Midbrain (tissue), 1 donor: ENCODE results near the gene ZGPAT.
"Not testable (repeated sequence)": the region's sequence is repeated elsewhere in the genome, so short reads cannot be mapped to it uniquely, and the experiment has no call there.

ENCODE experiments used
- DNase-seq: peaks from one replicate; lab custom pipeline; 2025; lab: John Stamatoyannopoulos, UW

Gene ZGPAT

DNA sequence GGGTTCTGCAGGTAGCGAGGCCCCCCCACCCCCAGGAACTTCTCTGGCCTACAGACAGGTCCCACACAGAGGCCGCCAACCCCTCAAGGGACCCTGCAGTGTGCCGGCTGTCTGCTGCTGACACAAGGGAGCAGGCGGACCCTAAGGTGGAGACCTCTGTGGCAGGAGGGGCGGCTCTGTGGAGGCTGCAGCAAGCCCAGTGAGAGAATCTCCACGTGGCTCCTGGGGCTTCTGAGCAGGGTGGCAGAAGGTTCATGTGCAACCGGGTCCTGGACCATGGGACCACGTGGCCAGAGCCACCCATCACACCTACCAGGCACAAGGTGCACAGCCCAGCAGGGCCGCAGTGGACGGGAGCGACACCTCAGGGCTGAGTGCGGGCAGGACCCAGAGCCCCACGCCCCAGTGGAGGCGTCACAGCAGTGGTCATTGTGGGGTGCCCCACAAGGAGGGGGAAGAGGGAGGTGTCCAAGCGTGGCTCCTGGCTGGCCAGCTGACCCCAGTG is 4.3 kb upstream of the ZGPAT start:
- DNase-seq: no peak

DNA sequence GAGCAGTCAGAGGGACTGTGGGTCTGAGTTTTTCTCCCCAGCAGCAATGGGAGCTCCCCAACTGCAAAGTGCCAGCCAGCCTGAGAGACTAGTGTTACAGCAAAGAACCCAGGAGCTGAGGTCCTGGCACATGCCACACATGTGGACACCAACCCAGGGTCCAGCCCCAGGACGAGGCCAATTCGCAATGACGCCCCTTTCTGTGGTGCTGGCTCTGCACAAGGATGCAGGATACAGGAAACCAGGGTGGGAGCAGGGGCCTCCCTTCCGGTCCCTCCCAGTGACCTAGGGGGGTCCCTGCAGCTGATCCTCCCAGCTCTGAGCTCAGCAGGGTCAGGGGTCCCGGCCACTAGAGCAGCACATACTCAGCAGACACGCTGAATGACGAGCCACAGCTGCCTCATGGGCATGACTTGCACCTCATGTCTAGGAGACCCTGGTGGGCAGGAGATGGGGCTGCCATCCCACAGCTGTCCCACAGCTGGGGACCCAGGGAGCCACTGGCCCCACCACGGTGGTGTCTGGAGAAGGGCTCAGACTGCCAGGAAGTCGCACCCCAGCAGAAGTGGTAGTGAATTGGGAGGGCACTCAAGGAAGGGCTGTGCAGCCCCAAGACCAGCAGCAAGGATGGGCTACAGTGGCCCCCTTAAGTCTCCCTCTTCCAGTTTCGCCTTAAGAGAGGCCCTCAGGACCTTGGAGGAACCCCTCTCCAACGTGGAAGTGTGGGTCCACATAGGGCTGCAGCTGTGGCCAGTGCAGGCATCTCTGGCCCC is 3.7 kb upstream of the ZGPAT start:
- no peak for DNase-seq

DNA sequence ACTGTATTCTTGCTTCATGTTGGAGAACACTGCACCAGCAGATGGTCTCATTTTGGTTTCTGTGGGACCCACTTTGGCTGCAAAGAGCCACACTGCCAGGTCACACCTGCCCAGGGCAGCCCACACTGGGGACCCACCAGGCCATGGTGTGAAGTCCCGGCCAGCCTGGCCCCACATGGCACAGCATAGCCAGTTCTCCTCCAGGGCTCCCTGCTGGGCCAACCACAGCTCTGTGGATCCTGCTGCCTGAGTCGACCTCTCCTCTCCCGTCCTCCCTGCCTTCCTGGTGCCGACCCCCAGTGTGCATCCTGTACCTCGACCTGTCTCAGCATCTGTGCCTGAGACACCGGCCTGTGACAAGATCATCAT is 3.1 kb upstream of the ZGPAT start:
- no peak for DNase-seq

DNA sequence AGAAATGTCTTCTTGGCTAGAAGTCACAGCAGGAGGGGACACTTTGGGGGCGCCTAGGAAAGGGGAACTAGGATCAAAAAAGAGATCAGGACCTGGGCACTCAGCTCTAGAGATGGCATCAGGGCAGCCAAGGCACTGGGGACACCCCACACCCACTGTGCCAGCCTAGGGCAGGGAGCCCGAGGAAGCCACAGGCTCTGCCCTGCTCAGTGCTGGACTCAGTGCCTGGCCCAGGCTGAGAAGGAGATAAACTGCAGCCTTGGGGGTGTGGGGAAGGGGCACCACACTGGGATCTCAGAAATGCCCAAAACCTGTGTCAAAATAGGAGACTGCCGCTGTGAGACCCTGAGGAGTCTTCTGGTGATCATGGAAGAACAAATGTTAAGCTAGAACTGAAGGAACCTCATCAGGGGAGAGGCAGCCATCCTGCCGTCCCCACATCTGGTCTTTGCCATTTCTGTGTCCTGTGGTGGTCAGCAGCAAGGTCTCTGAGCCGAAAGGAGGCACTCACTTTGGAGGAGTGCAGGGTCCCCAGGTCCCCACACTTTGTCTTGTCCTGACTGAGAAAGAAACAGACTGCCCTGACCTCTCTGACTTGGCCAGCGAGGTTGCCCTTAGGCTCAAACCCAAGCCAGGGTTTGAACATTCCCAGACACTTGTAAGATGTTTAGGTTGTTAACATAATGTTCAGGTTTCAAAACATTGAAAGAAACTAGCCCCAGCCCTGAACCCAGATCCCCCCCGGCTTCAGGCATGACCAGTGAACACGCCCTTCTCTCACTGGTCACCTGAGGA is 2.4 kb upstream of the ZGPAT start:
- DNase-seq: no peak

DNA sequence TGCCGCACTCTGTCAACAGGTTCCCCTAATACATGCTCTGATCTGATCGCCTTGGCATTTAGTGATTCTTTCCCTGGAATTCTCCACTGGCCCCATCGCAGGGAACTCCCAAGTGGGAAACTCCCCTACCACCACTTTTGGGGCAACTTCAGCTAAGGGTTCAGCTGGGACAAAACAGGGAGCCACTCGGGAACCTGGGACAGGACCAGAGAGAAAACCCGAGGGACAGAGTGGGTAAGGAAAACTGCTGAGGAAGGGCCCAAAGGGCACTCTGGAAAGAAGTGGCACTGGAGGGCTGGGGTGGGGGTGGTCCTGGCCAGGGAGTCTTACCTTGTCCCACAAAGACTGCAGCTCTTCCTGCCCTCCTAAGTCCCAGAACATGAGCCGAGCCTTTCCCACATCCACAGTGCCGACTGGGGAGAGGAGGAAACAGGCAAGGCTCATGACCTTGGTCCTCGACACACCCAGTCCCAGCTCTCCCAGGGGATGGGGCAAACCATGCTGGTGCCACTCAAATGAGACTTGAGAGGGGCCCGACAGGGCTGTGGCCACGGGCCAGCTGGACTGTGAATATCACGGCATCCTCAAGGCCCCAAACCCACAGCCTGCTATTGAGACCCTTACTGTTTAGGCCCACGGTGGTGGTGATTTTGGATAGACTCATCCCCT is 1.7 kb upstream of the ZGPAT start:
- no peak for DNase-seq

DNA sequence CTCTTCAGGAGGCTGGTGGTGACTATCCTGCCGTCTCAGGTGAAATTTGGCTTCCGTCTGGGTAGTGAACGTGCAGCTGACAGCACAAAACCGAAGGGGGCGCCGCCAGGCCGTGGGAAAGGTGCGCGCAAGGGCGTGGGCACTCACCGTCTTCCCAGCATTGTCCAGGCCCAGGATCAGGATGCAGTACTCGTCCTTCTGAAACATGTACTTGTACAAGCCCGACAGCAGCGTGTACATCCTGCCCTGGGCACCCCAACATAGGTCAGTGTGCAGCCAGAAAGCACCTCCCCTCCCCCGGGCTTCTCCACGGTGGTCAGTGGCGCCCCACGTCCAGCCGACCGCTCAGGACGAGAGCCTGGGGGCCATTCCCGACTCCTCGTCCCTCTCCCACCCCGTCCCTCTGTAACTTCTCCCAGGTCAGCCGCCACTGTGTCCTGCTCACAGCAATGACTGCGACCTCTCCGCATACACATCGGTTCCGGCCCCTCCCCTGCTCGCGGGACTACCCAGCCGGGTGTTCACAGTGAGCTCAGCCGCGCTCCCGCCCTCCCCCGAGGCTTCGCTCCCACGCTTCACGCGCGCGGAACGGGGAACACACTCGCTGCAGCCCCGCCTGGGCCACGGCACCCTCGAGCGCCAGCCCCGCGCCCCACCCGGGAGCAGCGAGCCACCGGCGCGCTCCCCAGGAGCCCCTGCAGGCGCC is 834 bp upstream of the ZGPAT start:
- DNase-seq: no peak

DNA sequence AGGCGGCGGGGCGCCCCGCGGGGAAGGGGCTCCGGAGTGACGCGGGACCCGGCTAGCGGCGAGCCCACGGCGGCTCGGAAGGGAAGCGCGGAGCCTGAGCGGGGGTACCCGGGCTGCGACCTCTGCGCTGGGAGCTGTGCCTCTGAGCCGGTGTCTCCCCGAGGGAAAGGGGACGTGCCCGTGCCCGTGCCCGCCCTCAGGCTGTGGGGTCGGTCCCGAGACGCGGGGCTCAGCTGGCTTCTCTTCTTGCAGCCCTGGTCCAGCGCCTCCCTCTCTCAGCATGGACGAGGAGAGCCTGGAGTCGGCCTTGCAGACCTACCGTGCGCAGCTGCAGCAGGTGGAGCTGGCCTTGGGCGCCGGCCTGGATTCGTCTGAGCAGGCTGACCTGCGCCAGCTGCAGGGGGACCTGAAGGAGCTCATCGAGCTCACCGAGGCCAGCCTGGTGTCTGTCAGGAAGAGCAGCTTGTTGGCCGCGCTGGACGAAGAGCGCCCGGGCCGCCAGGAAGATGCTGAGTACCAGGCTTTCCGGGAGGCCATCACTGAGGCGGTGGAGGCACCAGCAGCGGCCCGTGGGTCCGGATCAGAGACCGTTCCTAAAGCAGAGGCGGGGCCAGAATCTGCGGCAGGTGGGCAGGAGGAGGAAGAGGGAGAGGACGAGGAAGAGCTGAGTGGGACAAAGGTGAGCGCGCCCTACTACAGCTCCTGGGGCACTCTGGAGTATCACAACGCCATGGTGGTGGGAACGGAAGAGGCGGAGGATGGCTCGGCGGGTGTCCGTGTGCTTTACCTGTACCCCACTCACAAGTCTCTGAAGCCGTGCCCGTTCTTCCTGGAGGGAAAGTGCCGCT is 686 bp downstream of the ZGPAT start:
- no peak for DNase-seq

DNA sequence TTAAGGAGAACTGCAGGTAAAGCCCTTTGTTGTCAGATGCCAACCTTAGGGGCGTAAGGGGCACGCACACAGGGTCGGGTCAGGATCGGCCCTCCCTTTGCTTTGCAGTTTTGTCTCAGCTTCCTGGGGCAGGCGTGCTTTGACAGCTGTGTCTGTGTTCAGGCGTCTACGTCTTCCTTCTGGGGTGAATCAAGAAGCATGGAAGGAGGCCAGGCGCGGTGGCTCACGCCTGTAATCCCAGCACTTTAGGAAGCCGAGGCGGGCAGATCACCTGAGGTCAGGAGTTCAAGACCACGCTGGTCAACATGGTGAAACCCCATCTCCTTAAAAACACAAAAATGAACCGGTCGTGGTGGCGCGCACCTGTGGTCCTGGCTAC is 1.3 kb downstream of the ZGPAT start:
- no peak for DNase-seq

DNA sequence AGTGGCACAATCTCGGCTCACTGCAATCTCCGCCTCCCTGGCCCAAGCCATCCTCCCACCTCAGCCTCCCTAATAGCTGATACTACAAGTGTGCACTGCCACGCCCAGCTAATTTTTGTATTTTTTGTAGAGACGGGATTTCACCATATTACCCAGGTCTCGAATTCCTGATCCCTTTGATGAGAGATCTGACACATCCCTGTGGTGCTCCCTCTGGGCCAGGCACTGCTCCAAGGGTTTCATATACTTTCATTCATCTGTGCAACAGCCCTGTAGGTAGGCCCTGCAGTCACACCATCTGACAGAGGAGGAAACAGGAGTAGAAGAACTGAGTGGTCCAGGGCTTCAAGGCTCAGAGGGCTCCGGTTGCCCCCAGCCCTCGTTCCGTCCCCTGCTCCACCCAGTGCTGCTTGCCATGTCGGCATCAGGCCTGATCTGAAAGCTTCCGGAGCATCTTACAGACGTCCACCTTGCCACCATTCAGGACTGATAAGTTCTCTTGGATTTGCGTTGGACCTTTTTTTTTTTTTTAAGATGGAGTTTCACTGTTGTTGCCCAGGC is 3.3 kb downstream of the ZGPAT start:
- no peak for DNase-seq

DNA sequence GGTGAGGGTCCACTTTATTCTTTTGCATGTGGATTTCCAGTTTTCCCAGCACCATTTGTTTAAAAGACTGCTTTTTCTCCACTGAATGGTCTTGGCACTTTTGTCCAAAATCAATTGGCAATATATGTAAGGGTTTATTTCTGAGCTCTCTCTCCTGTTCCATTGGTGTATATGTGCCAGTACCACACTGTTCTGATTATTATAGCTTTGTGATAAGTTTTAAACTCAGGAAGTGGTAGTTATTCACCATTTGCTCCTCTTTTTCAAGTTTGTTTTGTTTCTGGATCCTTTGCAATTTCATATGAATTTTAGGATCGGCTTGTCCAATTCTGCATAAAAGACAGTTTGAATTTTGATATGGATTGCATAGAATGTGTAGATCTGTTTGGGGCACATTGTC is 4.4 kb downstream of the ZGPAT start:
- DNase-seq: no peak

DNA sequence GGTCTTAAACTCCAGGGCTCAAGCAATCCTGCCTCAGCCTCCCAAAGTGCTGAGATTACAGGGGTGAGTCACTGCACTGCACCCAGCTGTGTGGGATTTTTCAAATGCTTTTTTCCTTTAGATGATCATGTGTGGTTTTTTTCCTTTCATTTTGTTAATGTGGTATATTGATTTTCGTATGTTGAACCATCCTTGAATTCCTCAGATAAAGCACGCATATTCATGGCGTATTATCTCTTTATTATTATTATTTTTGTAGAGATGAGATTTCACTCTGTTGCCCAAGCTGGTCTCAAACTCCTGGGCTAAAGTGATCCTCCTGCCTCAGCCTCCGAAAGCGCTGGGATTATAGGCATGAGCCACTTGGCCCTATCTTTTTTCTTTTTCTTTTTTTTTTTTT is 7.0 kb downstream of the ZGPAT start:
- DNase-seq: no peak

DNA sequence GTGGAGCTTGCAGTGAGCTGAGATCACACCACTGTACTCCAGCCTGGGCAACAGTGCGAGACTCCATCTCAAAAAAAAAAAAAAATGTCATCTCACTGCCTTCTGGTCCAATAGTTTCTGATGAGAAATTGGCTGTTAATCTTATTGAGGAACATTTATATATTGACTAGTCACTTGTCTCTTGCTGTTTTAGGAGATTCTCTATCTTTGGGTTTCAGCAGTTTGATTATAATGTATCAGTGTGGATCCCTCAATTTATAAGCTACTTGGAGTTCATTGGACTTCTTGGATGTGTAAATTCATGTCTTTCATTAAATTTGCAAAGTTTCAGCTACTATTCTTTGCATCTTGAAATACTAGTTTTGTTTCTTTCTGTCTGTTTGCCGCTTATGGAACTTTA is 11.2 kb downstream of the ZGPAT start:
- no peak for DNase-seq

DNA sequence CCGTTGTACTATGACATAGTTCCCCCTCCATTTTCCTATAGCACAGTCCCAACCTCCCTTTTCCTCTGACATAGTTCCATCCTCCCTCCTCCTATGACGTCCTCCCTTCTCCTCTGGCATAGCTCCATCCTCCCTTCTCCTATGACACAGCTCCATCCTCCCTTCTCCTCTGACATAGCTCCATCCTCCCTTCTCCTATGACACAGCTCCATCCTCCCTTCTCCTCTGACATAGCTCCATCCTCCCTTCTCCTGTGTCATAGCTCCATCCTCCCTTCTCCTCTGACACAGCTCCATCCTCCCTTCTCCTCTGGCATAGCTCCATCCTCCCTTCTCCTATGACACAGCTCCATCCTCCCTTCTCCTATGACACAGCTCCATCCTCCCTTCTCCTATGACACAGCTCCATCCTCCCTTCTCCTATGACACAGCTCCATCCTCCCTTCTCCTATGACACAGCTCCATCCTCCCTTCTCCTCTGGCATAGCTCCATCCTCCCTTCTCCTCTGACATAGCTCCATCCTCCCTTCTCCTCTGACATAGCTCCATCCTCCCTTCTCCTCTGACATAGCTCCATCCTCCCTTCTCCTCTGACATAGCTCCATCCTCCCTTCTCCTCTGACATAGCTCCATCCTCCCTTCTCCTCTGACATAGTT is 15.3 kb downstream of the ZGPAT start:
- not testable (repeated sequence) for DNase-seq

DNA sequence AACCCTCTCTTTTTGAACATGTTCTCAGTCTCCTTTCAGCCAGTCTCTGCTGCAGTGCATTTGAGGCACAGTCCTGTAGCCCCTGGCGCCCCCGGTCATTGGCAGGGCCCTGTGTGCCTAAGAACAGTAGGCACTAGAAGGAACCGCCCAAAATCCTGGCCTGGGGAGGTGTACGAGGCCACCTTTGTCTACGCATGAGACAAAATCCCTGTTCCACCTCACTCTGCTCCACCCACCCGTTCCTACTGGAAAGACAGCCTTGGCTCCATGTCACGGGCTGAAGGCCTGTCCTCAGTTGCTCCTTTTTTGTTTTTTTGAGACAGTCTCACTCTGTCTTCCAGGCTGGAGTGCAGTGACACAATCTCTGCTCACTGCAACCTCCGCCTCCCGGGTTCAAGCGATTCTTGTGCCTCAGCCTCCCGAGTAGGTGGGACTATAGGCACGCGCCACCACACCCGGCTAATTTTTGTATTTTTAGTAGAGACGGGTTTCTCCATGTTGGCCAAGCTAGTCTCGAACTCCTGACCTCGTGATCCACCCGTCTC is 22.4 kb downstream of the ZGPAT start:
- not testable (repeated sequence) for DNase-seq

DNA sequence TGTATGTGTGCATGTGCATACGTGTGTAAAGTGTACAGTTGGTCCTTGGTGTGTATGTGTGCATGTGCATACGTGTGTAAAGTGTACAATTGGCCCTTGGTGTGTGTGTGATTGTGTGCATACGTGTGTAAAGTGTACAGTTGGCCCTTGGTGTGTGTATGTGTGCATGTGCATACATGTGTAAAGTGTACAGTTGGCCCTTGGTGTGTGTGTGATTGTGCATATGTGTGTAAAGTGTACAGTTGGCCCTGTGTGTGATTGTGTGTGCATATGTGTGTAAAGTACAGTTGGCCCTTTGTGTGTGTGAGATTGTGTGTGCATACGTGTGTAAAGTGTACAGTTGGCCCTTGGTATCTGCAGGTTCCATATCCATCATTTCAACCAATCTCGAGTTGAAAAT is 23.6 kb downstream of the ZGPAT start:
- no peak for DNase-seq

DNA sequence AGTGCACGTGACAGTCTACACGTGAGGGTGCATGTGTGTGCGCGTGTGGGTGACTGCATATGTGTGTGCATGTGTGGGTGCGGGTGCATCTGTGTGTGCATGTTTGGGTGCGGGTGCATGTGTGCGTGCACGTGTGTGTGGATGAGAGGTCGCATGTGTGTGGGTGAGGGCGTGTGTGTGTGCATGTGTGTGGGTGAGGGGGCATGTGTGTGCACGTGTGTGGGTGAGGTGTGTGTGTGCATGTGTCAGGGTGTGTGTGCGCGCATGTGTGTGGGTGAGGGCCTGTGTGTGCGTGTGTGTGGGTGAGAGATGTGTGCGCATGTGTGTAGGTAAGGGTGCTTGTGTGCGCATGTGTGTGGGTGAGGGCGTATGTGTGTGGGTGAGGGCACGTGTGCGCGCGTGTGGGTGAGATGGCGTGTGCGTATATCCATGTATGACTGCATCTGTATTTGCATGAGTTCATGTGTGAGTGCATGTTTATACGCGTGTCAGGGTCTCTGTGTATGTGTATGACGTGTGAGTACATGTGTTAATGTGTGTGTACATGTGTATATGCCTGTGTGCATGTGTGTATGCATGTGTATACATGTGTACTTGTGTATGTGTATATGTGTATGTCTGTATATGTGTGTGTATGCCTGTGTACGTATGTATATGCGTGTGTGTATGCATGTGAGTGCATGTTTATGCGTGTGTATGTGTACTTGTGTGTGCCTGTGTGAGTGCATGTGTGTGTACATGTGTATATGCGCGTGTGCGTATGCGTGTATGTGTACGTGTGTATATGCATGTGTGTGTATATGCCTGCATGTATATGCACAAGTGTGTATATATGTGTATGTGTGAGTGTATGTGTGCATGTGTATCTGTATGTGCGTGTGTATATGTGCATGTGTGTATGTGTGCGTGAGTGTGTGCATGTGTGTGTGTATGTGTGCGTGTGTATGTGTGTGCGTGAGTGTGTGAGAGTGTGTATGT is 24.6 kb downstream of the ZGPAT start:
- no peak for DNase-seq

DNA sequence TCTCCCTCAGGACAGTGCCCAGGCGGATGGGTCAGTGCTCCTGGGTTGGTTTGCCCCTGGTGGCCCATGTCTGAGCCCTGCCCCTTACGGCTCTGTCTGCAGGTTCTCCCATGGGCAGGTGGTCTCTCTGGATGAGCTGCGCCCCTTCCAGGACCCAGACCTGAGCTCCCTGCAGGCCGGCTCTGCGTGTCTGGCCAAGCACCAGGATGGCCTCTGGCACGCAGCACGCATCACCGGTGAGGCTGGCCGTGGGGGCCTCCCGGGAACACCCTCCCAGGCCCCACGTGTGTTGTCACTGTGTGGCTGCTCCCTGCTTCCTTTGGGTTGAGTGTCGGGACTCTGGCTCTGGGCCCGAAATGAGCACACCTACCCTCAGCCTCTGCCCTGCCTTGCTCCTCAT is 25.3 kb downstream of the ZGPAT start:
- DNase-seq: no peak

DNA sequence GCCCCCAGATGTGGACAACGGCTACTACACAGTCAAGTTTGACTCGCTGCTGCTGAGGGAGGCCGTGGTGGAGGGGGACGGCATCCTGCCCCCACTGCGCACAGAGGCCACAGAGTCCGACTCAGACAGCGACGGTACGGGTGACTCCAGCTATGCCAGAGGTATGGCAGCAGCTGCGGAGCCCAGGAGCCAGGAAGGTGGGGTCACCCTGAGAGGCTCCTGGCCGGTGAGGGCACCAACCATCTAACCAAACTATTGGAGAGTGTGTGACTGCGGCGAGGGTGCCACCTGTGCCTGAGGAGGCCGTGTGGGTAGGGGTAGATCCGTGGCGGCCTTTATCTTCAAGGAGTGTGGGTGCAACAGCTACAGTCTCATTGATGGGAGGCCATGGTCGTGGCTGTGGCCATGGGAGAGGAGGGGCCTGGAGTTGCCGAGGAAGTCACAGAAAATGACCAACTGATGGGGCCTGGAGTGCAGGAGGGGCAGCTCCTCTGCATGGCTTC is 25.8 kb downstream of the ZGPAT start:
- no peak for DNase-seq
